RWPE1 (cell line): ENCODE measurements around the gene BUD23.
A peak's percentile ranks its signal among the peaks of the same experiment; 100 is the strongest.

Experiments used
- CTCF ChIA-PET: fragments of 350-600 bp; sonication (Branson Sonifier 250); formaldehyde crosslinking; extraction: SDS; loops from one replicate; lab custom pipeline; 2021; lab: Yijun Ruan, JAX
- POLR2A ChIA-PET: fragments of 400-600 bp; formaldehyde crosslinking; extraction: SDS; loops from one replicate; lab custom pipeline; 2020; ENCODE audit warnings: antibody characterized with exemption; ENCODE audit not compliant: low non-redundant PET; lab: Yijun Ruan, JAX
- DNase-seq: peaks from one replicate; pipeline ENCODE4 v3.0.0; 2012; ENCODE audit warnings: low spot score
- H3K27ac ChIP-seq: fragments of 450-650 bp; 2 replicates; pipeline ENCODE4 v1.5.1; 2017
- CTCF ChIP-seq: fragments of 450-650 bp; conservative IDR thresholded peaks from 2 replicates; pipeline ENCODE4 v1.5.1; 2017; ENCODE audit warnings: low read depth, mild to moderate bottlenecking

The BUD23 gene

GRCh38 chr7:73727952-73728351 lies 44.6 kb downstream of the BUD23 start:
- H3K27ac ChIP-seq: no peak overlapping the region
- no peak for TF ChIP-seq CTCF
- ChIA-PET POLR2A (no interaction called here), CTCF (interaction anchor here (0.6 to 1.8 kb wide), 4 partner anchors 8 to 237 kb away, joined by 3 to 9 read pairs (median 4); no protein-coding TSS in a partner anchor)
- no peak for DNase-seq

- ChIA-PET POLR2A (no interaction called here), CTCF (interaction anchor here (0.6 to 1.8 kb wide), 4 partner anchors 8 to 238 kb away, joined by 3 to 9 read pairs (median 4); no protein-coding TSS in a partner anchor)
- no peak for DNase-seq
- TF ChIP-seq CTCF: no peak
- no peak overlapping the region for H3K27ac ChIP-seq
Observed at GRCh38 chr7:73728551-73728950, 45.2 kb downstream of the BUD23 start.

GRCh38 chr7:73730485-73730884 lies 47.1 kb downstream of the BUD23 start:
- POLR2A ChIA-PET: no interaction called here
- no peak overlapping the region for H3K27ac ChIP-seq
- DNase-seq: no peak
- CTCF ChIA-PET: interaction anchor here (0.6 kb wide), 3 partner anchors 56 to 223 kb away, joined by 3 to 4 read pairs (median 3); no protein-coding TSS in a partner anchor
- TF ChIP-seq CTCF: no peak

- no peak for DNase-seq
- no peak overlapping the region for H3K27ac ChIP-seq
- POLR2A ChIA-PET: no interaction called here
- TF ChIP-seq CTCF: no peak
- CTCF ChIA-PET: interaction anchor here (0.6 to 0.8 kb wide), 3 partner anchors 57 to 126 kb away, joined by 3 to 4 read pairs (median 3); no protein-coding TSS in a partner anchor
Observed at GRCh38 chr7:73732397-73732796, 49.0 kb downstream of the BUD23 start.

- TF ChIP-seq CTCF: peak; percentile 96
- CTCF ChIA-PET: interaction anchor here (0.6 to 1.8 kb wide), 18 partner anchors 9 to 466 kb away, joined by 3 to 14 read pairs (median 4); partner anchors contain the start of genes MLXIPL and TBL2
- peak; percentile 84 for DNase-seq
- POLR2A ChIA-PET: interaction anchor here (0.6 kb wide), 1 partner anchor 69 kb away, joined by 5 read pairs; no protein-coding TSS in a partner anchor
- H3K27ac ChIP-seq: peak overlapping the region; percentile 93
Observed at GRCh38 chr7:73734619-73735527, 51.5 kb downstream of the BUD23 start.

GRCh38 chr7:73735528-73735905 lies 52.1 kb downstream of the BUD23 start:
- DNase-seq: no peak
- H3K27ac ChIP-seq: peak overlapping the region; percentile 93
- ChIA-PET CTCF (interaction anchor here (0.6 to 1.8 kb wide), 8 partner anchors 10 to 465 kb away, joined by 3 to 14 read pairs (median 7); no protein-coding TSS in a partner anchor), POLR2A (no interaction called here)
- TF ChIP-seq CTCF: no peak
